Uterus (tissue), 2 donors: ENCODE measurements around the gene C13orf46.

Source experiments
- POLR2A ChIP-seq, 2 donors: fragments of 450-650 bp; IDR thresholded peaks; one replicate each; pipeline ENCODE4 v1.6.1; 2016; ENCODE audit warnings: antibody characterized with exemption in 2 of 2, mild to moderate bottlenecking in 1 of 2, moderate library complexity in 1 of 2
- TF ChIP-seq, protein P1 (sequence below), 4 experiments: fragments of 200-600 bp in 2 of 4; fragments of 450-650 bp in 2 of 4; sonication (generic) in 2 of 4; IDR thresholded peaks; one replicate each; pipeline ENCODE4 v1.5.1; 2016 to 2019; ENCODE audit warnings: antibody characterized with exemption in 4 of 4, mild to moderate bottlenecking in 2 of 4, moderate library complexity in 1 of 4

DNA sequence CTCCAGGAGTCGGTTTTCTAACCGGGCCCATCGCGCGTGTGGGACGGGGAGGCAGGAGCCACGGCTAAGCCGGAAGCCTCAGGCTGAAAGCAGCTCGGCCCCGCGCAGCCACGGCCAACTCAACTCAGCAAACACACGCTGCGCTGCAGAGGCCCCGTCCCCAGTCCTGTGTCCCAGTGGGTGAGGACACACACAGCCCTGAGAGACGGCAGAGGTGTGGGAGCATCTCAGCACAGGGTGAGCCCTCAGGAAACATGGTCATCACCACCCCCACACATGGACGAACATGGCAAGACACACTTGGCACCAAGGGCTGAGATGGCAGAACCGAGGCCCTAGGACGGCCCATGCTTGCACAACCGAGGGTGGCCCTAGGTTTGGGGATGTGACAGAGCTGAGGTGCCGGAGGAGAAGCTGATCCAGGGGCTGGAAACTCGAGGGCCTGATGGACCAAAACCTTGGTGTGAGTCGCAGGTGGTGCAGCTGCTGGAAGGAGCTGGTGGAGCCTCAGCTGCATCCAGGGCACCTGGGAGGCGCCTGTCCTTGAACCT is 29.0 kb upstream of the C13orf46 start:
- no peak for TF ChIP-seq POLR2A (IDR thresholded peaks at IDR 0.05)
- TF ChIP-seq, protein P1, sequence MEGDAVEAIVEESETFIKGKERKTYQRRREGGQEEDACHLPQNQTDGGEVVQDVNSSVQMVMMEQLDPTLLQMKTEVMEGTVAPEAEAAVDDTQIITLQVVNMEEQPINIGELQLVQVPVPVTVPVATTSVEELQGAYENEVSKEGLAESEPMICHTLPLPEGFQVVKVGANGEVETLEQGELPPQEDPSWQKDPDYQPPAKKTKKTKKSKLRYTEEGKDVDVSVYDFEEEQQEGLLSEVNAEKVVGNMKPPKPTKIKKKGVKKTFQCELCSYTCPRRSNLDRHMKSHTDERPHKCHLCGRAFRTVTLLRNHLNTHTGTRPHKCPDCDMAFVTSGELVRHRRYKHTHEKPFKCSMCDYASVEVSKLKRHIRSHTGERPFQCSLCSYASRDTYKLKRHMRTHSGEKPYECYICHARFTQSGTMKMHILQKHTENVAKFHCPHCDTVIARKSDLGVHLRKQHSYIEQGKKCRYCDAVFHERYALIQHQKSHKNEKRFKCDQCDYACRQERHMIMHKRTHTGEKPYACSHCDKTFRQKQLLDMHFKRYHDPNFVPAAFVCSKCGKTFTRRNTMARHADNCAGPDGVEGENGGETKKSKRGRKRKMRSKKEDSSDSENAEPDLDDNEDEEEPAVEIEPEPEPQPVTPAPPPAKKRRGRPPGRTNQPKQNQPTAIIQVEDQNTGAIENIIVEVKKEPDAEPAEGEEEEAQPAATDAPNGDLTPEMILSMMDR (IDR thresholded peaks at IDR 0.05), result no peak
